Left ventricle myocardium inferior (tissue), 1 donor: ENCODE measurements around the gene ZNF512B. TPM values are rescaled to one million over a fixed set of nuclear protein-coding genes. Genes with fewer than 3 reads are reported as not detected.
A peak's percentile ranks its signal among the peaks of the same experiment; 100 is the strongest.

Experiments
- DNase-seq: peaks from one replicate; pipeline ENCODE4 v3.0.0-alpha.2; 2020
- H3K27ac ChIP-seq: fragments of 200-600 bp; replicated peaks from 2 replicates; pipeline ENCODE4 v1.8.0; 2021
- H3K27me3 ChIP-seq: fragments of 200-600 bp; 2 replicates; pipeline ENCODE4 v1.8.0; 2021; ENCODE audit warnings: low read depth
- H3K36me3 ChIP-seq: fragments of 200-600 bp; 2 replicates; pipeline ENCODE4 v1.8.0; 2021
- H3K4me1 ChIP-seq: fragments of 200-600 bp; 2 replicates; pipeline ENCODE4 v1.8.0; 2021
- H3K4me3 ChIP-seq: fragments of 200-600 bp; 2 replicates; pipeline ENCODE4 v1.8.0; 2021; ENCODE audit warnings: mild to moderate bottlenecking, moderate library complexity
- H3K9me3 ChIP-seq: fragments of 200-600 bp; replicated peaks from 2 replicates; pipeline ENCODE4 v1.8.0; 2021
- intact Hi-C: fragments of 100-400 bp; cut with micrococcal nuclease; formaldehyde crosslinking; loops from one replicate; pipeline ENCODE4 v1.11.0; 2022
- total RNA-seq: library from RNA; stranded (reverse); fragmentation: NEBNext Ultra II Directional; extraction: Animal tissue kit (Norgen Biotek cat#: 25700); gene quantifications from one replicate; pipeline ENCODE4 v1.2.1, GENCODE V29; 2021
- TF ChIP-seq, protein P1 (sequence below): fragments of 200-600 bp; IDR thresholded peaks from 2 replicates; pipeline ENCODE4 v1.8.0; 2021; ENCODE audit warnings: antibody characterized with exemption, mild to moderate bottlenecking, borderline replicate concordance
- donor health status: DM: no; HTN: yes; CAD: no; lungs with severe emphysema.

The ZNF512B gene
- total RNA-seq, 1 donor from 2014 or later: 12.6 TPM

DNA sequence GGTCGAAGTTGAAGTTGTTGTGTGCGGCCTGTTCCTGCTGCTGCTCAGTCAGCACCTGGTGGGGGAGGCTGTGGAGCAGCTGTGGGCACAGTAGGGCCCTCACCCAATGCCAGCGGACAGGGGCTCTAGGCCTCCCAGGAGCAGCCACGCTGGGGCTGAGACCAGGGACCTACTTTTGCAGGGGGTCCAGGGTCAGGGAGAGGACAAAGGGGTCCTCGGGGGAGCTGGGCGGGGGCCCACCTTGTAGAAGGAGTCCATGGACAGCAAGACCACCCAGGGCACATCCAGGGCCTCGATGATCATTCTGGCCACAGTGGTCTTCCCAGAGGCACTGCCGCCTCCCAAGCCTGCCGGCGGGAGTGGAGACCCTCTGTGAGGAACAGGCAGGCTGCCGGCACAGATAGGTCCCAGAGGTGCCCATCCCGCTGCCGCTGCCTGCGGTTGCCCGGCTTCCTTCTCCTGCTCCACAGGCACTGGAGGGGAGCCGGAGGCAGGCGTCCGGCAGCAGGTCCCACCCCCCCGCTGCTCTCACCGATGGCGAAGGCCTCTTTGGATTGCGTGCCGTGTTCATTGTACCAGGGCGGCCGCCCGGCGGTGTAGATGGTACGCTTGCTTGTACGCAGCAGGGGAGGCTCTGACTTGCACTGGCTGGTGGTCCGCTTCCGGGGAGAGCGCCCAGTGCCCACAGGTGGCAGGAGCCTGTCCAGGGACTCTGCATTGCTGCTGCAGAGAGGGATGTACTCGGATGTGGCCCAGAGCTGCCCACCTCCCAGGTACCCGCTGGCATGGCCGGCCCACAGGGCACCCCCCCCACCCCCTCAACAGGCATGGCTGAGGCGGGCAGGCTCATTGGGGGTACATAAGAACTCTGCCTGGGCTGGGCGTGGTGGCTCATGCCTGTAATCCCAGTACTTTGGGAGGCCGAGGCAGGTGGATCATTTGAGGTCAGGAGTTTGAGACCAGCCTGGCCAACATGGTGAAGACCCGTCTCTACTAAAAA lies 23.5 kb downstream of the ZNF512B start:
- Histone ChIP-seq H3K27ac (peak overlapping the region; percentile 98), H3K4me1 (peaks cover 91% of the 10 kb centered on the region)
- intact Hi-C loops: no loop called here

GRCh38 chr20:63945031-63945658 lies 24.6 kb downstream of the ZNF512B start:
- DNase-seq: no peak
- peaks cover 80% of the 10 kb centered on the region for H3K4me1 ChIP-seq
- peaks cover 53% of the 10 kb centered on the region for H3K36me3 ChIP-seq
- H3K27ac ChIP-seq: peak overlapping the region; percentile 98
- no peak overlapping the region for H3K4me3 ChIP-seq
- intact Hi-C loops: no loop called here
- H3K27me3 ChIP-seq: no peaks in the 10 kb centered on the region
- no peaks in the 10 kb centered on the region for H3K9me3 ChIP-seq
- TF ChIP-seq, protein P1, sequence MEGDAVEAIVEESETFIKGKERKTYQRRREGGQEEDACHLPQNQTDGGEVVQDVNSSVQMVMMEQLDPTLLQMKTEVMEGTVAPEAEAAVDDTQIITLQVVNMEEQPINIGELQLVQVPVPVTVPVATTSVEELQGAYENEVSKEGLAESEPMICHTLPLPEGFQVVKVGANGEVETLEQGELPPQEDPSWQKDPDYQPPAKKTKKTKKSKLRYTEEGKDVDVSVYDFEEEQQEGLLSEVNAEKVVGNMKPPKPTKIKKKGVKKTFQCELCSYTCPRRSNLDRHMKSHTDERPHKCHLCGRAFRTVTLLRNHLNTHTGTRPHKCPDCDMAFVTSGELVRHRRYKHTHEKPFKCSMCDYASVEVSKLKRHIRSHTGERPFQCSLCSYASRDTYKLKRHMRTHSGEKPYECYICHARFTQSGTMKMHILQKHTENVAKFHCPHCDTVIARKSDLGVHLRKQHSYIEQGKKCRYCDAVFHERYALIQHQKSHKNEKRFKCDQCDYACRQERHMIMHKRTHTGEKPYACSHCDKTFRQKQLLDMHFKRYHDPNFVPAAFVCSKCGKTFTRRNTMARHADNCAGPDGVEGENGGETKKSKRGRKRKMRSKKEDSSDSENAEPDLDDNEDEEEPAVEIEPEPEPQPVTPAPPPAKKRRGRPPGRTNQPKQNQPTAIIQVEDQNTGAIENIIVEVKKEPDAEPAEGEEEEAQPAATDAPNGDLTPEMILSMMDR: no peak

More for the DNA sequence above, 23.5 kb downstream of the ZNF512B start:
- Histone ChIP-seq H3K9me3 (no peaks in the 10 kb centered on the region), H3K27me3 (no peaks in the 10 kb centered on the region), H3K36me3 (peaks cover 43% of the 10 kb centered on the region), H3K4me3 (no peak overlapping the region)
- DNase-seq: no peak
- TF ChIP-seq, protein P1: no peak

DNA sequence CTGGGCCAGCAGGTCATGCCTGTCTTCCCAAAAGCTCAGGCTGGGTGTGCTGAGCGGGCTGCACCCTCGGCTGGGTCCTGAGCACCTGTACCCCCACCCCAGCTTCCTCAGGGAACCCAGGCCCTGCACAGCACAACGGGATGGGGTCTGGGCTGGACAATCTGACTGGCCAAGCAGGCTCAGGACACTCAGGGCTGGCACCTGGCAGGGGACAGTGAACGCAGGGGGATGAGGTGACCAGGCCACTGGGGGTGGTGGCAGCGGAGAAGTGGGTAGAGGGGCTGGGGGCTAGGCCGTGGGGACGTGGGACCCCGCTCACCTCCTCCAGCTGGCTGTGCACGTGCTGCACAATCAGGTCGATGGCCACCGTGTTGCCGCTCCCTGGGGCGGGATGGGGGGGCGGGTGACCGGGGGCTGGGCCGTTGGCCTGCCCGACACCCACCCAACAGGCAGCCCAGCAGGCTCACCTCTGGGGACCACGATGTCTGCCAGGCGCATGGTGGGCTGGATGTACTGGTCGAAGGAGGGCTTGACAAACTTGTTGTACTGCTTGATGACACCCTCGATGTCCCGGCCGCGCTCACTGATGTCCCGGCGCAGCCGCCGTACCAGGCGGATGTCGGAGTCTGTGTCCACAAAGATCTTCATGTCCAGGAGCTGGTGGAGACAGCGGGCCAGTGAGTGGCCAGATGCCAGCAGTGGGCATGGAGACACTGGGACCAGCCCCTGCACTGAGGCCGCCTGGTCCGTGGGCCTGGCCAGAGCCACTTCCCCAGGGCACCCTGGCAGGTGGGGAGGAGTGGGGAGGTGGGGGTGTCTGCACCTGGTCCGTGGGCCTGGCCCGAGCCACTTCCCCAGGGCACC lies 25.4 kb downstream of the ZNF512B start:
- H3K4me3 ChIP-seq: no peak overlapping the region
- no peaks in the 10 kb centered on the region for H3K9me3 ChIP-seq
- intact Hi-C loops: no loop called here
- peaks cover 61% of the 10 kb centered on the region for H3K36me3 ChIP-seq
- DNase-seq: no peak
- peaks cover 72% of the 10 kb centered on the region for H3K4me1 ChIP-seq
- H3K27me3 ChIP-seq: no peaks in the 10 kb centered on the region
- peak overlapping the region; percentile 98 for H3K27ac ChIP-seq
- TF ChIP-seq, protein P1: no peak

DNA sequence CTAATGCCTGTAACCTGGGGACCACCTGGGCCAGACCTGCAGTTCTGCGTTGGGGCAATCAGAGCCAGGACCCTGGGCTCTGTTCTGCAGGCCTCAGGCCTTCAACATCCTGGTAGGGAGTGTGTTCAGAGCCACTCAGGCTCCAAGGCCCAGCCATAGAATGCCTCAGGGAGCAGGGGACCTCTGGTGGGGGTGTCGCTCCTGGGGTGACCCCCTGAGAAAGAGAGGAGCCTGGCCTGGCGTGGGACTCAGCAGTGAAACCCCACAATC lies 26.0 kb downstream of the ZNF512B start:
- peaks cover 66% of the 10 kb centered on the region for H3K4me1 ChIP-seq
- DNase-seq: no peak
- TF ChIP-seq, protein P1: no peak

GRCh38 chr20:63942969-63943807 lies 26.5 kb downstream of the ZNF512B start:
- H3K36me3 ChIP-seq: peaks cover 72% of the 10 kb centered on the region
- intact Hi-C loops: no loop called here
- peaks cover 61% of the 10 kb centered on the region for H3K4me1 ChIP-seq

More for the DNA sequence above, 26.0 kb downstream of the ZNF512B start:
- H3K27ac ChIP-seq: peak overlapping the region; percentile 84
- H3K27me3 ChIP-seq: no peaks in the 10 kb centered on the region
- peaks cover 66% of the 10 kb centered on the region for H3K36me3 ChIP-seq
- intact Hi-C loops: no loop called here
- H3K9me3 ChIP-seq: no peaks in the 10 kb centered on the region
- no peak overlapping the region for H3K4me3 ChIP-seq

More at GRCh38 chr20:63942969-63943807, 26.5 kb downstream of the ZNF512B start:
- H3K27me3 ChIP-seq: no peaks in the 10 kb centered on the region
- no peak for DNase-seq
- no peaks in the 10 kb centered on the region for H3K9me3 ChIP-seq
- TF ChIP-seq, protein P1: no peak
- H3K27ac ChIP-seq: peak overlapping the region; percentile 84
- no peak overlapping the region for H3K4me3 ChIP-seq
